ENCODE results near the gene GNMT.

GNMT gene

GRCh38 chr6:42971746-42972327 is 11.3 kb downstream of the GNMT start:
- no peak for DNase-seq (ENCODE audit: insufficient read length, low spot score)
- no peak for TF ChIP-seq POLR2A (IDR thresholded peaks at IDR 0.05; ENCODE audit: low read depth, low read length)
- no peak for TF ChIP-seq TAF1 (IDR thresholded peaks at IDR 0.05; ENCODE audit: low read depth, low read length)
- no peak for TF ChIP-seq POLR2AphosphoS5 (IDR thresholded peaks at IDR 0.05; ENCODE audit: low read depth, low read length)
- no peak for TF ChIP-seq POU2F2 (IDR thresholded peaks at IDR 0.05; ENCODE audit: low read depth, low read length)
- no peak for TF ChIP-seq PAX5 (IDR thresholded peaks at IDR 0.05; ENCODE audit: insufficient read depth, low read length, severe bottlenecking)
- no peak for TF ChIP-seq SPI1 (IDR thresholded peaks at IDR 0.05; ENCODE audit: low read depth, low read length)
- FAIRE-seq = no peak

- no peak for DNase-seq (ENCODE audit: insufficient read length, low spot score)
- no peak for FAIRE-seq
- no peak for TF ChIP-seq SPI1 (IDR thresholded peaks at IDR 0.05; ENCODE audit: low read depth, low read length)
These were observed 13.4 kb downstream of the GNMT start for GRCh38 chr6:42973926-42974325.

GRCh38 chr6:42974919-42975505 is 14.5 kb downstream of the GNMT start:
- no peak for FAIRE-seq
- no peak for DNase-seq (ENCODE audit: insufficient read length, low spot score)
- no peak for TF ChIP-seq POLR2A (IDR thresholded peaks at IDR 0.05; ENCODE audit: low read depth, low read length)
- TF ChIP-seq POU2F2 (IDR thresholded peaks at IDR 0.05; ENCODE audit: low read depth, low read length) = no peak
- no peak for TF ChIP-seq PAX5 (IDR thresholded peaks at IDR 0.05; ENCODE audit: insufficient read depth, low read length, severe bottlenecking)
- TF ChIP-seq TAF1 (IDR thresholded peaks at IDR 0.05; ENCODE audit: low read depth, low read length) = no peak
- TF ChIP-seq SPI1 (IDR thresholded peaks at IDR 0.05; ENCODE audit: low read depth, low read length) = no peak

- TF ChIP-seq POU2F2 (IDR thresholded peaks at IDR 0.05; ENCODE audit: low read depth, low read length) (no peak), TAF1 (IDR thresholded peaks at IDR 0.05; ENCODE audit: low read depth, low read length) (no peak), SPI1 (IDR thresholded peaks at IDR 0.05; ENCODE audit: low read depth, low read length) (no peak), POLR2A (IDR thresholded peaks at IDR 0.05; ENCODE audit: low read depth, low read length) (no peak), POLR2AphosphoS5 (IDR thresholded peaks at IDR 0.05; ENCODE audit: low read depth, low read length) (no peak), PAX5 (IDR thresholded peaks at IDR 0.05; ENCODE audit: insufficient read depth, low read length, severe bottlenecking) (no peak)
- FAIRE-seq = no peak
- DNase-seq (ENCODE audit: insufficient read length, low spot score) = no peak
These were observed 17.9 kb downstream of the GNMT start for GRCh38 chr6:42978487-42978838.

GRCh38 chr6:42978839-42979522 is 18.4 kb downstream of the GNMT start, which contains the start of gene PEX6:
PEX6 (minus strand) TSS chr6:42979181; CDS start chr6:42979150, 31 bp downstream.
- TF ChIP-seq POU2F2 (IDR thresholded peaks at IDR 0.05; ENCODE audit: low read depth, low read length) (no peak), SPI1 (IDR thresholded peaks at IDR 0.05; ENCODE audit: low read depth, low read length) (peak; percentile 67), PAX5 (IDR thresholded peaks at IDR 0.05; ENCODE audit: insufficient read depth, low read length, severe bottlenecking) (no peak), TAF1 (IDR thresholded peaks at IDR 0.05; ENCODE audit: low read depth, low read length) (peak; percentile 85), POLR2AphosphoS5 (IDR thresholded peaks at IDR 0.05; ENCODE audit: low read depth, low read length) (peak; percentile 92), POLR2A (IDR thresholded peaks at IDR 0.05; ENCODE audit: low read depth, low read length) (peak; percentile 93)
- DNase-seq (ENCODE audit: insufficient read length, low spot score) = peak; percentile 91
- peak; percentile 97 for FAIRE-seq

GRCh38 chr6:42979523-42980177 is 19.1 kb downstream of the GNMT start:
- peak; percentile 26 for FAIRE-seq
- DNase-seq (ENCODE audit: insufficient read length, low spot score) = no peak
- no peak for TF ChIP-seq POLR2A (IDR thresholded peaks at IDR 0.05; ENCODE audit: low read depth, low read length)
- TF ChIP-seq POU2F2 (IDR thresholded peaks at IDR 0.05; ENCODE audit: low read depth, low read length) = no peak
- no peak for TF ChIP-seq POLR2AphosphoS5 (IDR thresholded peaks at IDR 0.05; ENCODE audit: low read depth, low read length)
- TF ChIP-seq TAF1 (IDR thresholded peaks at IDR 0.05; ENCODE audit: low read depth, low read length) = no peak
- no peak for TF ChIP-seq PAX5 (IDR thresholded peaks at IDR 0.05; ENCODE audit: insufficient read depth, low read length, severe bottlenecking)
- no peak for TF ChIP-seq SPI1 (IDR thresholded peaks at IDR 0.05; ENCODE audit: low read depth, low read length)

- no peak for TF ChIP-seq TAF1 (IDR thresholded peaks at IDR 0.05; ENCODE audit: low read depth, low read length)
- TF ChIP-seq PAX5 (IDR thresholded peaks at IDR 0.05; ENCODE audit: insufficient read depth, low read length, severe bottlenecking) = no peak
- no peak for TF ChIP-seq SPI1 (IDR thresholded peaks at IDR 0.05; ENCODE audit: low read depth, low read length)
- TF ChIP-seq POLR2AphosphoS5 (IDR thresholded peaks at IDR 0.05; ENCODE audit: low read depth, low read length) = no peak
- TF ChIP-seq POLR2A (IDR thresholded peaks at IDR 0.05; ENCODE audit: low read depth, low read length) = no peak
- TF ChIP-seq POU2F2 (IDR thresholded peaks at IDR 0.05; ENCODE audit: low read depth, low read length) = no peak
- FAIRE-seq (no peak), DNase-seq (ENCODE audit: insufficient read length, low spot score) (no peak)
These were observed 21.3 kb downstream of the GNMT start for GRCh38 chr6:42981836-42982235.

- DNase-seq (ENCODE audit: insufficient read length, low spot score) (peak; percentile 96), FAIRE-seq (peak; percentile 93)
- TF ChIP-seq POU2F2 (IDR thresholded peaks at IDR 0.05; ENCODE audit: low read depth, low read length) = 0 out of 2 replicates have a peak, but pooled peaks have one; percentile 15
- peak; percentile 29 for TF ChIP-seq PAX5 (IDR thresholded peaks at IDR 0.05; ENCODE audit: insufficient read depth, low read length, severe bottlenecking)
- peak; percentile 81 for TF ChIP-seq TAF1 (IDR thresholded peaks at IDR 0.05; ENCODE audit: low read depth, low read length)
- peak; percentile 84 for TF ChIP-seq POLR2AphosphoS5 (IDR thresholded peaks at IDR 0.05; ENCODE audit: low read depth, low read length)
- TF ChIP-seq SPI1 (IDR thresholded peaks at IDR 0.05; ENCODE audit: low read depth, low read length) = 0 out of 2 replicates have a peak, but pooled peaks have one; percentile 10
- TF ChIP-seq POLR2A (IDR thresholded peaks at IDR 0.05; ENCODE audit: low read depth, low read length) = peak; percentile 91
These were observed 23.7 kb downstream of the GNMT start, which contains the start of gene PPP2R5D for GRCh38 chr6:42984001-42984923. PPP2R5D (plus strand) TSS chr6:42984570; CDS start chr6:42984678, 108 bp downstream.

All from GM12891 (cell line).